GM12801 (cell line): ENCODE data around the gene C8A.

Source experiments
- TF ChIP-seq, protein P1 (sequence below): IDR thresholded peaks from one replicate; pipeline ENCODE4 v1.5.1; 2011; ENCODE audit warnings: control low read depth; ENCODE audit not compliant: insufficient read length; ENCODE audit errors: extremely low read depth

Gene C8A

DNA sequence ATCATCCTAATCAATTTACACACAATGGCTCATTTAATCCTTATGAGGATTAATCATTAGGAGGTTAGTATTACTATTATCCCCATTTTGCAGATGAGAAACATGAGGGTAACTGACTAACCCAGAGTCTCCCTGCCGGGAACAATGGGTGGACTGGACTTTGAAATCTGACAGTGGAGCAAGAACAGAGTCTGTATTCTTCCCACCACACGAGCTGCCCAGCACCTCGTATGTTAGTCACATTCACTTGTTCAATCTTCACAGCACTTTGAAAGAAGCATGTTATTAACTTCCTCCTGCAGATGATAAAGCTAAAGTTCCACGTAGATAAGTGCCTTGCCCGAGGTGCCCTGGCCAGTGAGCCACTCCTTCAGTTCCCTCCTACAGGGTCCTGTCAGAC is 98.8 kb downstream of the C8A start:
- TF ChIP-seq, protein P1, sequence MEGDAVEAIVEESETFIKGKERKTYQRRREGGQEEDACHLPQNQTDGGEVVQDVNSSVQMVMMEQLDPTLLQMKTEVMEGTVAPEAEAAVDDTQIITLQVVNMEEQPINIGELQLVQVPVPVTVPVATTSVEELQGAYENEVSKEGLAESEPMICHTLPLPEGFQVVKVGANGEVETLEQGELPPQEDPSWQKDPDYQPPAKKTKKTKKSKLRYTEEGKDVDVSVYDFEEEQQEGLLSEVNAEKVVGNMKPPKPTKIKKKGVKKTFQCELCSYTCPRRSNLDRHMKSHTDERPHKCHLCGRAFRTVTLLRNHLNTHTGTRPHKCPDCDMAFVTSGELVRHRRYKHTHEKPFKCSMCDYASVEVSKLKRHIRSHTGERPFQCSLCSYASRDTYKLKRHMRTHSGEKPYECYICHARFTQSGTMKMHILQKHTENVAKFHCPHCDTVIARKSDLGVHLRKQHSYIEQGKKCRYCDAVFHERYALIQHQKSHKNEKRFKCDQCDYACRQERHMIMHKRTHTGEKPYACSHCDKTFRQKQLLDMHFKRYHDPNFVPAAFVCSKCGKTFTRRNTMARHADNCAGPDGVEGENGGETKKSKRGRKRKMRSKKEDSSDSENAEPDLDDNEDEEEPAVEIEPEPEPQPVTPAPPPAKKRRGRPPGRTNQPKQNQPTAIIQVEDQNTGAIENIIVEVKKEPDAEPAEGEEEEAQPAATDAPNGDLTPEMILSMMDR, result no peak

DNA sequence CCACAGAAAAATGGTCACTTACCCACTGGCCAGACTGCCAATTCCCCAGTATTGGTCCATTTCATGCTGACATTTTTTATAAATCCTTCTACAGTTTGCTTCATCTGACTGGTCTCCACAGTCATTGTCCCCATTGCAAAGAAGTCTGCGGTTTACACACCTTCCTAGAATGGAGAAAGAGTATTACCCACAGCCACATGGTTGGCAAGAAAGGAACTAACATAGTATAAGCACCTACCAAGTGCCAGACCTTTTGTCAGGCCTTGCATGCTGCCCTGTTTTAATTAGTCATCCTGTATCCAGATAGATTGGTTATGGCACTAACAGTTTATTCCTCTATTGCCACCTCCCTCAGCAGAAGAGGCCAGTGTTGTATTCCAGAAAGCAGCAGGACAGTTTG is 100.1 kb downstream of the C8A start:
- TF ChIP-seq, protein P1, result no peak

DNA sequence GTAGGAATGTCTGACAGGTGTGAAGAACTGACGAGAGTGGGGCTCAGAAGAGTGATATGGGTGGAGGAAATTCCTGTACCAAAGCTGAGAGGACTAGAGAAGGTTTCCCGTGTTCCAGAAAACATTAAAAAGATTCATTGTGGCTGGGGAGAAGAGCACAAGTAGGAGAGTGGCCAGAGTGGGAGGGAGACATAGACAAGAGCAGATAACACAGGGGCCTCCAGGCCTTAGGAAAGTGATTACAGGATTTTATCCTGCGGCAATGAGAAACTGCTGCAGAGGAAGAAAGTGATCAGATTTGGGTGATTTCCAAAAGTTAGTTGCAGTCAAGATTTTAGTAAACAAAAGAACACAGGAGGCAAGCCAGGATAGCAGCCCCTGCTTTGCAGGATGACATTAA is 103.3 kb downstream of the C8A start:
- TF ChIP-seq, protein P1, result no peak

DNA sequence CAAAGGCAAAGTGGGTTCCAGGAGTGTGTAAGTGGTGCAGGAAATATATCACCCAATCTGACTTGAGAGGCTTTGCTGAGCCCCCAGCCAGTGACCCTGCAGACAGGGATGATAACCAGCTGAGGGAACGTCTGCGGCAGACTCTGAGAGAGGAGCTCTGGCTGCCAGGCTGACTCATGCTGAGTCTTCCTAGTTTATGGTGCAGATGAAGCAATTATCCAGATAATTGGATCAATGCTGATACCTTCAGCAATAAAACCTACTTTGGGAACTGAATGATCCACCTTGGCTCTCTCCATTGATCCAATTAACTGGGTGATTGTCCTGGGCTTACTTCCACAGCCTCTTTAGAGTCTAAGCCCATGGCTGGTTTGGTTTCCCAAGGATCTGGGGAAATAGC is 103.9 kb downstream of the C8A start:
- TF ChIP-seq, protein P1, result no peak

DNA sequence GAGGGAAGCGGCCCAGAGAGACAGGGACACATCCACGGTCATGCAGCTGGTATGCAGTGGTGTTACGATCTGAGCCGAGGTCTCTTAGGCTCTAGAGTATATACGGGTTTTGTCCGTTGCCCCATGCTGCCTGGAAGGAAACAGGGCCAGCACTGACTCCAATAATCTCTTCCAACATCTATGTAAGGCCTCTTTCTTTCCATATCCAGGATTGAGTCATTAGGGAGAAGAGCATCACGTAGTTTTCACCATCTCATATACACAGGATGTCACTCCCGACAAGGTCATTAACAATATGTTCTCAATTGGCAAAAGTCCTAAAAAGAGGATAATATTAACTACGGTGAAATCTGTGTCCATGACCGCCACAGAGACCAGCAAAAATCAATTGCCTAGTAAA is 106.8 kb downstream of the C8A start:
- TF ChIP-seq, protein P1, result no peak

DNA sequence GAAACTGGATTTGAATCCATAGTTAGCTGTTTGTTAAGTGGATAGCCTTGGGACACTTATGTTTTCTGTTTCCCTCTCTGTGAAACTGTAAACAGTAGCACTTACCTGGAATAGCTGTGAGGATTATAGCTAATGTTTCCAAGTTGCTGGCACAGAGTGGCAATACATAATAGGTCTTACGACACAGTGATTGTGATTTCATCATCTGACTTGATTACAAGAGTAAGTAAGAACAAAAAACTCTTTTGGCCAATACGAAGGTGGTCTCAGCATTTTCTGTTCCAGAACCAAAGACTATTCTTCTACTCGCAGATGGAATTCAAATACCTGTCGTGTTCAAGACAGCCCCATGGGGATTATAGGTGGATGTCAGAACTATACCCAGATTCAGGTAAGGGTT is 109.1 kb downstream of the C8A start:
- TF ChIP-seq, protein P1, result no peak

DNA sequence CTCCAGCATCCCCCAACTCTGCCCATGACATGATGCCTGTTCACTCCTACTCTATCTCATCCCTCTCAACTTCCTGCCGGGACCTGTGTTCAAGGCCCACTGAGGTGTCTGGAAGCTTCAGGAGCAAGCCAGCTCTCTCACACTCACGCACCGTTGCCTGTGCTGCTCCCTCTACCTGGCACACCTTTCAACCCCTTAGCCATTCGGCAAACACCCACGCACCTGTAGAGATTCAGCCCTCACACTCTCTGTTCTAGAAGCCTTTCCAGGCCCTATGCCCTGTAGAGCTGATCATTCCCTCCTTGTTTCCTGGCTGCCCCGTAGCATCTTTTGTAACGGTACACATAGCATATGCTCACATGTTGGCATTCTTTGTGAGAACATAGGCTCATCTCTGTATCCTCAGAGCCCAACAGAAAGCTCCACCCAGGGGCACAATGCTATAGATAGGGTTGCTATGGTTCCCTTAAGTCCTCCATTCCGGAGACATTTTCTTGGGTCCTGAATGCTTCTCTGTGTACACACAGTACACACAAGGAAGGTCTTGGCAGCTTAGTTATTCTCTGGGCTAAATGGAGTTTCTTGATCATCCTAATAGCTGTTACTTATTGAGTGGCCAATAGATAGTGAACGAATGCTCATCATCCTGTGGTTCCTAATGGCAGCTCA is 109.9 kb downstream of the C8A start:
- TF ChIP-seq, protein P1, result no peak
